A673 (cell line): ENCODE data around the gene PROSER3.

Source experiments
- EZH2 ChIP-seq: fragments of 200-600 bp; sonication (generic); IDR thresholded peaks from 2 replicates; pipeline ENCODE4 v1.6.1; 2017; ENCODE audit warnings: borderline replicate concordance, low read depth, mild to moderate bottlenecking, mixed read lengths, antibody characterized with exemption, low read length; ENCODE audit not compliant: poor library complexity, severe bottlenecking
- TF ChIP-seq, protein P1 (sequence below): fragments of 300-800, 200-600 bp; sonication (generic); conservative IDR thresholded peaks from 2 replicates; pipeline ENCODE4 v1.5.1; 2017; ENCODE audit warnings: low read depth, mild to moderate bottlenecking, antibody characterized with exemption, low read length, moderate library complexity, mixed read lengths

DNA sequence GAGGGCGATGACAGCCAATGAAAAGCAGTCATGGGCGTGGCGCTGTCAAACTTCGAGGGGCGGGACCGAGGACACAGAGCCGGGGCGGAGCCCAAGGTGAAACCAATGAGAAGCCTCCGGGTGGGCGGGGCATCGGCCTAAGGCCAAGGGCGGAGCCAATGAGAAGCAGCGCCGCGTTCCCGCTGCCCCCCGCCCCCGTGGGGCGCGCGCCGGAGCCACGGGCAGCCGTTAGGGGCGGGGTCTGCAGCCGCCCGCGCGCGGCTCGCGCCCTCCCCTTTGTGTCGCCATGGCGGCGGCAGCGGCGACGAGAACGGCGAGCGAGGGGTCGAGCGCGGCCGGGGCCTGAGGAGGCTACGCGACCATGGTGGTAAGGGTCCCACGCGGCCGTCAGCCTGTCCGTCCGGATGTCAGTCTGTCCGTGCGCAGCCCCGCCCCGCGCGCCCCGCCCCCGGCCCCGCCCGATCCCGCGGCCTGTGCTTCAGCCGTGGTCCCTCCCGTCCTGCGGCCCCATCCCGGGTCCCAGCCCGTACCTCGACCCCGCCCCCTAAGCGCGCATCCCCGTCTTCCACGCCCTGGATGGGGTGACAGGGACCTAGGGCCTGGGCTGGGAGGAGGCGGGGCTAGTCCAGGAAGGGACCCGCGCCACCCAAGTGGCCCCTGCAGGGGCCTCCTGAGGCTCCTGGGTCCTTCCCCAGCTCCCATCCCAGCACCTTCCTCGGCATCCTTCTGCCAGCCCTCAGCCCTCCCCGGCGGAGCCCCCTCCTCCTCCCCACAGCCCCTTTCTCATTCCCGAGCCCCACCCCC is 17.5 kb downstream of the PROSER3 start, which contains the start of gene ARHGAP33:
- TF ChIP-seq, protein P1, sequence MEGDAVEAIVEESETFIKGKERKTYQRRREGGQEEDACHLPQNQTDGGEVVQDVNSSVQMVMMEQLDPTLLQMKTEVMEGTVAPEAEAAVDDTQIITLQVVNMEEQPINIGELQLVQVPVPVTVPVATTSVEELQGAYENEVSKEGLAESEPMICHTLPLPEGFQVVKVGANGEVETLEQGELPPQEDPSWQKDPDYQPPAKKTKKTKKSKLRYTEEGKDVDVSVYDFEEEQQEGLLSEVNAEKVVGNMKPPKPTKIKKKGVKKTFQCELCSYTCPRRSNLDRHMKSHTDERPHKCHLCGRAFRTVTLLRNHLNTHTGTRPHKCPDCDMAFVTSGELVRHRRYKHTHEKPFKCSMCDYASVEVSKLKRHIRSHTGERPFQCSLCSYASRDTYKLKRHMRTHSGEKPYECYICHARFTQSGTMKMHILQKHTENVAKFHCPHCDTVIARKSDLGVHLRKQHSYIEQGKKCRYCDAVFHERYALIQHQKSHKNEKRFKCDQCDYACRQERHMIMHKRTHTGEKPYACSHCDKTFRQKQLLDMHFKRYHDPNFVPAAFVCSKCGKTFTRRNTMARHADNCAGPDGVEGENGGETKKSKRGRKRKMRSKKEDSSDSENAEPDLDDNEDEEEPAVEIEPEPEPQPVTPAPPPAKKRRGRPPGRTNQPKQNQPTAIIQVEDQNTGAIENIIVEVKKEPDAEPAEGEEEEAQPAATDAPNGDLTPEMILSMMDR = no peak
- no peak for TF ChIP-seq EZH2
